Nephron (organoid): ENCODE data around the gene PHF21A.

Experiments used
- H3K27ac Mint-ChIP-seq, 3 experiments: 2 replicates each; pipeline ENCODE4 v1.8.0; 2020; ENCODE audit warnings: mixed read lengths in 3 of 3, mild to moderate bottlenecking in 2 of 3, moderate library complexity in 1 of 3
- H3K27me3 Mint-ChIP-seq: 2 replicates; pipeline ENCODE4 v1.8.0; 2021; ENCODE audit warnings: low read depth, mild to moderate bottlenecking, moderate library complexity, mixed read lengths
- H3K36me3 Mint-ChIP-seq: 2 replicates; pipeline ENCODE4 v1.8.0; 2020; ENCODE audit warnings: low read depth, mixed read lengths
- H3K4me1 Mint-ChIP-seq: 2 replicates; pipeline ENCODE4 v1.8.0; 2020; ENCODE audit warnings: mixed read lengths
- H3K4me3 Mint-ChIP-seq, 3 experiments: 2 replicates each; pipeline ENCODE4 v1.8.0; 2020; ENCODE audit warnings: mild to moderate bottlenecking in 3 of 3, mixed read lengths in 3 of 3, moderate library complexity in 2 of 3
- H3K9me3 Mint-ChIP-seq: 2 replicates; pipeline ENCODE4 v1.8.0; 2020; ENCODE audit warnings: mixed read lengths
- CTCF ChIP-seq, 3 experiments: fragments of 200-600 bp; sonication (generic); IDR thresholded peaks; one replicate each; pipeline ENCODE4 v1.5.0; 2021; ENCODE audit warnings: antibody characterized with exemption in 3 of 3; ENCODE audit not compliant: unreplicated experiment in 3 of 3

The PHF21A gene

DNA sequence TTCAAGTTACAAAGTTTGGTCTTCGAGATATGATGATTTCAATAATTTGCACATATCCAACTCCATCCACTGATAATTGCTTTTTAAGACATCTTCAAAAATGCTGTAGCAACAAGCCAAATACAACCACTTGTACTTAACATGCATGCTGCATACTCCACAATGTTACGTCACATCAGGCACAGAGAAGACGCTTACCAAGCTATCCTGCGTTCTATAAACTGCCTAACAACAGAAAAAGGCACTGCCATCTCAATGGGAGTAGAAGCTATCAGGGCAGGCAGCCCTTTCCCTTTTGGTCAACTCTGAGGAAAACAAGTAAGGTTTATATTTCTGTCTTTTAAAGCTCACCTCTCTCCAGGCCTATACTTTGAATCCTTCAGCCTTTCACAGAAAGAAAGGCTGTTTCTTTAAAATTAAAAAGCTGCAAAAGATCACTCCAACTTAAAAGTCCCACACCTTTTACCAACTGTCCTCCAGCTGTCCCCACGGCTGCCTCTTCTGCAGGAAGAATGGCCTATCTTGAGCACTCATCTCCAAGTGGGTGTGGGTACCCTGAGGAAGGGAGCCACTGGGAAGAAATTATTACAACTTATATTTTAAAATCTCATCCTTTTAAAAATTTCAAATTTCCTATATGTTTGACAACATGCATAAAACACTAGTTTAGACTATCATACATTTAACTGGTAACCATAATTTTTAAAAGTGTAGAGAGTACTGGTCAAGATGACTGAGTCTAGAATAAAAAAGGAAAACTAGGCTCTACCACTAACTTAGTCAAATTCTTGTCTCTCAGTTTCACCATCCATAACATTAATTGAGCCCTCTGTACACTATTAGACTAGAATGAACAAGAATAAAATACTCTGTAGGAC, 14.5 kb downstream of the PHF21A start:
- no peaks in the 10 kb centered on the region for H3K27me3 Mint-ChIP-seq
- TF ChIP-seq CTCF (IDR thresholded peaks at IDR 0.05; ENCODE audit: unreplicated experiment in 3 of 3), result no peak
- no peak overlapping the region for H3K4me3 Mint-ChIP-seq
- no peaks in the 10 kb centered on the region for H3K9me3 Mint-ChIP-seq
- H3K36me3 Mint-ChIP-seq, result no peaks in the 10 kb centered on the region
- peaks cover 44% of the 10 kb centered on the region for H3K4me1 Mint-ChIP-seq
- peak overlapping the region; percentile 33 to 41 (median 39) for H3K27ac Mint-ChIP-seq

DNA sequence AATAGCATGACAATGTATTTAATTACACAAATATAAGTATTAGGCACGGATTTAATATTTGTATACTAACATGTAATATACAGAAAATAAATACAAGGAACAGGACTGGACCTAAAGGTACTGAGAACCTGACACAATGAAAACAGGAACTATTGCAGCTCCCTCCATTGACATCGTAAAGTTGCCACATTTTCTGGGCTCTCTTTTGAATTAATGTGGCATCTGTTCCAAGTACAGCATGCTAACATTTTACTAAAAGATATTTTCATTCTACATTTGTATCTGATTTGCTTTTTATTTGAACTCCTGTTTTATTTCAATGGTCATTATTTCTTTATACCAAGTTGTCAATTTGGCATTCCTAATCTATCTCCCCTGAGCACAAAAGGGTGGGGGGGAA, 15.3 kb downstream of the PHF21A start:
- no peak overlapping the region for H3K4me3 Mint-ChIP-seq
- TF ChIP-seq CTCF (IDR thresholded peaks at IDR 0.05; ENCODE audit: unreplicated experiment in 3 of 3), result no peak
- no peaks in the 10 kb centered on the region for H3K27me3 Mint-ChIP-seq
- H3K27ac Mint-ChIP-seq, result peak overlapping the region in 1 of 3 experiments; percentile 33
- H3K9me3 Mint-ChIP-seq, result no peaks in the 10 kb centered on the region
- H3K4me1 Mint-ChIP-seq, result peaks cover 47% of the 10 kb centered on the region
- no peaks in the 10 kb centered on the region for H3K36me3 Mint-ChIP-seq

DNA sequence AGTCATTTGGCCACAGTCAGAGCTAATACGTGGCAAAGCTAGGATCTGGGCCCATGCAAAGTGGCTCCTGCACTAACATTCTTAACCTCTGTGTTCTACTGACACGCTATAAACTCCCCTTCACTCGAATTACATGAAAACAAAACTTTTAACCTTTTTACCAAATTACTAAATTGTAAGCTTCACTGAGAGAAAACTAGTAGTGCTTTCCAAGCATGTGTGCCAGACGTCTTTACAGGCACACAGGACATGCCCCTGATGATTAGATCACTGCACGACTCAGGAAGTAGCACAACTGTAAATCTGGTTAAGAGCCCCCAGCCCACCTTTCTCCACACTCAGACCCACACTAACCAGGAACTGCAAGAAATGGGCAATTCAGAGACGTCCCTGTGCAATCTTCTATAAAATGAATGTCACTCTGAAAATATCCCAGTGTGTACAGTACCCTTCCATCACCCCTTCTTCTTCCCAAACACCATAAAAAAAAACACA, 16.1 kb downstream of the PHF21A start:
- Mint-ChIP-seq H3K9me3 (no peaks in the 10 kb centered on the region), H3K27me3 (no peaks in the 10 kb centered on the region), H3K4me3 (no peak overlapping the region), H3K36me3 (no peaks in the 10 kb centered on the region), H3K4me1 (peaks cover 53% of the 10 kb centered on the region), H3K27ac (peak overlapping the region; percentile 6 to 46 (median 7))
- no peak for TF ChIP-seq CTCF (IDR thresholded peaks at IDR 0.05; ENCODE audit: unreplicated experiment in 3 of 3)

DNA sequence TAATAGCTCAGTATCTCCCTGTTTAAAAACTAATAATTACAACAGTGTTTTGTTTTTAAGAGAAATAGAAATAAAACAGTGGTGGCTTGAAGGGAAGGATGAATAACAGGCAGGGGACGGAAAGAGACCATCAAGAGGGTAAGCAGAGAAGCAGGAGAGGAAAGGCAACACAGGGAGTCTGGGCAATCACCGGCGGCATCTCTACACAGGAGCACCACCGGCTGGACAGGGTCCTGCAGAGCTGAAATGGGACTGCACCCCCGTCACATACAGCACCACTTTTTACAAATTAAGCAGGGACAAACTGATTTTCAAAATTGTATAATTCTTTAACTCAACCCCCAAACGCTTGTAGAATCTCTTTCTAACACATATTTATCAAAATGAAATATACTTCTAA, 18.4 kb downstream of the PHF21A start:
- H3K27me3 Mint-ChIP-seq, result no peaks in the 10 kb centered on the region
- H3K4me3 Mint-ChIP-seq, result no peak overlapping the region
- TF ChIP-seq CTCF (IDR thresholded peaks at IDR 0.05; ENCODE audit: unreplicated experiment in 3 of 3), result no peak
- no peaks in the 10 kb centered on the region for H3K9me3 Mint-ChIP-seq
- no peaks in the 10 kb centered on the region for H3K36me3 Mint-ChIP-seq
- peaks cover 76% of the 10 kb centered on the region for H3K4me1 Mint-ChIP-seq
- H3K27ac Mint-ChIP-seq, result peak overlapping the region in 1 of 3 experiments; percentile 2

DNA sequence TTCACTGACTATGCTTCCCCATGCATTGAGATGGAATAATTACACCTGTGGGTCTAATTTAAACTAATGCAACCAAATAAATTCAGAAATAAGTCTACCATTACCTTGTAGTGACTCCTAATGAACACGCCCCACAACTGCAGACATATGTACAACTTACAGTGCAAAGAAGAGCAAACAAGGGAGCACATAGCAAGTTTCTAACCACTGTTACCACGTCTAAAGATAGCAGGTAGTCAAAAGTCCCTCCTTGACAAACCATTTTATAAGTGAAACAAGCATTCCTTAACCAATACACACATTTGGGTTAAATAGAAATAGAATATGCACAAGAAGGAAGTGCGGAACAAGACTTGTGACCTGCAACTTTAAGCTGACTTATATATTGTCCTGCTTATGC, 20.6 kb downstream of the PHF21A start:
- no peak for TF ChIP-seq CTCF (IDR thresholded peaks at IDR 0.05; ENCODE audit: unreplicated experiment in 3 of 3)
- Mint-ChIP-seq H3K4me3 (no peak overlapping the region), H3K9me3 (no peaks in the 10 kb centered on the region), H3K36me3 (peaks cover 4% of the 10 kb centered on the region), H3K27ac (peak overlapping the region in 1 of 3 experiments; percentile 2), H3K27me3 (no peaks in the 10 kb centered on the region), H3K4me1 (peaks cover 63% of the 10 kb centered on the region)

DNA sequence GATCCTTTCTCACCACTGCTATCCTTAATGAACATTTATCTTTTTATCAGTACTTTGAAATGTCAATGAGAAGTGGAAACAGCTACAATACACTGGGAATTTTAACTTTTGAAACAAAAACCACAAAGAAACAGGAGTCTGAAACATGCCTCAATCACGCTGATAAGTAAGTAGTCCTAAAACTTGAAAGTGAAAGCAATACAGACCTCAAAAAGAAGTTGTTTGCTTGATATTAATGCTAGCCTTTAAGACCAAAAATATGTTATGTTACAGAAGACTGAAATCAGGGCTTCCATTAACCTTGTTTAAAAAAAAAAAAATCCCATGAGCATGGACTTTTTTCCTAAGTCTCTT, 21.3 kb downstream of the PHF21A start:
- peaks cover 4% of the 10 kb centered on the region for H3K36me3 Mint-ChIP-seq
- no peaks in the 10 kb centered on the region for H3K9me3 Mint-ChIP-seq

More for the DNA sequence above, 21.3 kb downstream of the PHF21A start:
- no peak for TF ChIP-seq CTCF (IDR thresholded peaks at IDR 0.05; ENCODE audit: unreplicated experiment in 3 of 3)
- Mint-ChIP-seq H3K27ac (peak overlapping the region; percentile 49 to 79 (median 78)), H3K27me3 (no peaks in the 10 kb centered on the region), H3K4me3 (no peak overlapping the region), H3K4me1 (peaks cover 56% of the 10 kb centered on the region)
